ENCODE measurements around the gene MRPS2. TPM values are rescaled to one million over a fixed set of nuclear protein-coding genes. Genes with fewer than 3 reads are reported as not detected.

Gene MRPS2
- total RNA-seq, 2 donors from 2014 or later, result 55.6 to 55.9 TPM

GRCh38 chr9:135491764-135492163 lies 8.7 kb upstream of the MRPS2 start:
- intact Hi-C loops (cut with DNase I), result no loop called here
- H3K4me1 ChIP-seq (replicated peaks), result no peaks in the 10 kb centered on the region
- 73% methylated on average over 4 of the region's 4 CpGs for WGBS
- no peaks in the 10 kb centered on the region for H3K9me3 ChIP-seq
- no peaks in the 10 kb centered on the region for H3K27me3 ChIP-seq (replicated peaks; ENCODE audit: insufficient read depth)
- TF ChIP-seq CTCF (IDR thresholded peaks at IDR 0.05), result no peak
- no peak for TF ChIP-seq POLR2A (IDR thresholded peaks at IDR 0.05)
- no peak for TF ChIP-seq POLR2AphosphoS5 (IDR thresholded peaks at IDR 0.05)
- no peak for DNase-seq (ENCODE audit: low spot score)
- no peaks in the 10 kb centered on the region for H3K36me3 ChIP-seq
- H3K27ac ChIP-seq, result no peak overlapping the region
- no peak overlapping the region for H3K4me3 ChIP-seq

GRCh38 chr9:135492886-135493669 lies 7.4 kb upstream of the MRPS2 start:
- TF ChIP-seq POLR2AphosphoS5 (IDR thresholded peaks at IDR 0.05), result no peak
- no peak for TF ChIP-seq CTCF (IDR thresholded peaks at IDR 0.05)
- TF ChIP-seq POLR2A (IDR thresholded peaks at IDR 0.05), result no peak
- DNase-seq (ENCODE audit: low spot score), result no peak
- intact Hi-C loops (cut with DNase I), result no loop called here
- Histone ChIP-seq H3K4me3 (no peak overlapping the region), H3K36me3 (no peaks in the 10 kb centered on the region), H3K27ac (no peak overlapping the region), H3K9me3 (no peaks in the 10 kb centered on the region), H3K4me1 (replicated peaks) (no peaks in the 10 kb centered on the region), H3K27me3 (replicated peaks; ENCODE audit: insufficient read depth) (no peaks in the 10 kb centered on the region)
- WGBS, result 87% methylated on average over 27 of the region's 27 CpGs

GRCh38 chr9:135494791-135495559 lies 5.5 kb upstream of the MRPS2 start:
- Histone ChIP-seq H3K36me3 (no peaks in the 10 kb centered on the region), H3K27me3 (replicated peaks; ENCODE audit: insufficient read depth) (no peaks in the 10 kb centered on the region), H3K27ac (no peak overlapping the region), H3K4me3 (no peak overlapping the region), H3K4me1 (replicated peaks) (no peaks in the 10 kb centered on the region), H3K9me3 (no peaks in the 10 kb centered on the region)
- no peak for DNase-seq (ENCODE audit: low spot score)
- no peak for TF ChIP-seq POLR2A (IDR thresholded peaks at IDR 0.05)
- no peak for TF ChIP-seq CTCF (IDR thresholded peaks at IDR 0.05)
- TF ChIP-seq POLR2AphosphoS5 (IDR thresholded peaks at IDR 0.05), result no peak
- intact Hi-C loops (cut with DNase I), result no loop called here
- WGBS, result 86% methylated on average over 30 of the region's 30 CpGs

- no peak overlapping the region for H3K4me3 ChIP-seq
- intact Hi-C loops (cut with DNase I), result no loop called here
- H3K36me3 ChIP-seq, result no peaks in the 10 kb centered on the region
- no peak for TF ChIP-seq POLR2A (IDR thresholded peaks at IDR 0.05)
- TF ChIP-seq POLR2AphosphoS5 (IDR thresholded peaks at IDR 0.05), result no peak
- no peak for TF ChIP-seq CTCF (IDR thresholded peaks at IDR 0.05)
- WGBS, result 84% methylated on average over 15 of the region's 15 CpGs
- H3K27ac ChIP-seq, result no peak overlapping the region
- H3K27me3 ChIP-seq (replicated peaks; ENCODE audit: insufficient read depth), result no peaks in the 10 kb centered on the region
- peaks cover 7% of the 10 kb centered on the region for H3K4me1 ChIP-seq (replicated peaks)
- DNase-seq (ENCODE audit: low spot score), result no peak
- no peaks in the 10 kb centered on the region for H3K9me3 ChIP-seq
These were observed 1.9 kb upstream of the MRPS2 start for GRCh38 chr9:135498381-135499126.
